ENCODE results near the gene NANOG.
"Not testable (repeated sequence)": the region's sequence is repeated elsewhere in the genome, so short reads cannot be mapped to it uniquely, and the experiment has no call there.

- not testable (repeated sequence) for TF ChIP-seq ESRRG (CRISPR knock-in tag; IDR thresholded peaks at IDR 0.05); ZNF8 (CRISPR knock-in tag; IDR thresholded peaks at IDR 0.05); BACH2 (CRISPR knock-in tag; IDR thresholded peaks at IDR 0.05; ENCODE audit: borderline replicate concordance)
- TF ChIP-seq, protein P1, sequence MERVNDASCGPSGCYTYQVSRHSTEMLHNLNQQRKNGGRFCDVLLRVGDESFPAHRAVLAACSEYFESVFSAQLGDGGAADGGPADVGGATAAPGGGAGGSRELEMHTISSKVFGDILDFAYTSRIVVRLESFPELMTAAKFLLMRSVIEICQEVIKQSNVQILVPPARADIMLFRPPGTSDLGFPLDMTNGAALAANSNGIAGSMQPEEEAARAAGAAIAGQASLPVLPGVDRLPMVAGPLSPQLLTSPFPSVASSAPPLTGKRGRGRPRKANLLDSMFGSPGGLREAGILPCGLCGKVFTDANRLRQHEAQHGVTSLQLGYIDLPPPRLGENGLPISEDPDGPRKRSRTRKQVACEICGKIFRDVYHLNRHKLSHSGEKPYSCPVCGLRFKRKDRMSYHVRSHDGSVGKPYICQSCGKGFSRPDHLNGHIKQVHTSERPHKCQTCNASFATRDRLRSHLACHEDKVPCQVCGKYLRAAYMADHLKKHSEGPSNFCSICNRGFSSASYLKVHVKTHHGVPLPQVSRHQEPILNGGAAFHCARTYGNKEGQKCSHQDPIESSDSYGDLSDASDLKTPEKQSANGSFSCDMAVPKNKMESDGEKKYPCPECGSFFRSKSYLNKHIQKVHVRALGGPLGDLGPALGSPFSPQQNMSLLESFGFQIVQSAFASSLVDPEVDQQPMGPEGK (CRISPR knock-in tag; IDR thresholded peaks at IDR 0.05; ENCODE audit: borderline replicate concordance), result not testable (repeated sequence)
Observed at GRCh38 chr12:7847226-7848097, 58.3 kb downstream of the NANOG start.

All from SK-N-SH treated with all-trans-retinoic acid at 6 μM for 48 hours (cell line).